Sigmoid colon (tissue), 4 donors: ENCODE measurements around the gene LPCAT2.

ENCODE experiments used
- POLR2A ChIP-seq, 2 donors: fragments of 450-650 bp; IDR thresholded peaks; one replicate each; pipeline ENCODE4 v1.6.1; 2016; ENCODE audit warnings: antibody characterized with exemption in 2 of 2, mild to moderate bottlenecking in 2 of 2, moderate library complexity in 2 of 2
- POLR2AphosphoS5 ChIP-seq, 4 donors: sonication (generic); formaldehyde crosslinking; IDR thresholded peaks; one replicate each; pipeline ENCODE4 v1.6.1; 2017; ENCODE audit warnings: antibody characterized with exemption in 4 of 4
- TF ChIP-seq, protein P1 (sequence below), 4 experiments: fragments of 450-650 bp in 3 of 4; fragments of 200-600 bp in 1 of 4; IDR thresholded peaks; one replicate each; pipeline ENCODE4 v1.5.1; 2016 to 2019; ENCODE audit warnings: antibody characterized with exemption in 4 of 4, mild to moderate bottlenecking in 3 of 4, moderate library complexity in 2 of 4

- TF ChIP-seq, protein P1, sequence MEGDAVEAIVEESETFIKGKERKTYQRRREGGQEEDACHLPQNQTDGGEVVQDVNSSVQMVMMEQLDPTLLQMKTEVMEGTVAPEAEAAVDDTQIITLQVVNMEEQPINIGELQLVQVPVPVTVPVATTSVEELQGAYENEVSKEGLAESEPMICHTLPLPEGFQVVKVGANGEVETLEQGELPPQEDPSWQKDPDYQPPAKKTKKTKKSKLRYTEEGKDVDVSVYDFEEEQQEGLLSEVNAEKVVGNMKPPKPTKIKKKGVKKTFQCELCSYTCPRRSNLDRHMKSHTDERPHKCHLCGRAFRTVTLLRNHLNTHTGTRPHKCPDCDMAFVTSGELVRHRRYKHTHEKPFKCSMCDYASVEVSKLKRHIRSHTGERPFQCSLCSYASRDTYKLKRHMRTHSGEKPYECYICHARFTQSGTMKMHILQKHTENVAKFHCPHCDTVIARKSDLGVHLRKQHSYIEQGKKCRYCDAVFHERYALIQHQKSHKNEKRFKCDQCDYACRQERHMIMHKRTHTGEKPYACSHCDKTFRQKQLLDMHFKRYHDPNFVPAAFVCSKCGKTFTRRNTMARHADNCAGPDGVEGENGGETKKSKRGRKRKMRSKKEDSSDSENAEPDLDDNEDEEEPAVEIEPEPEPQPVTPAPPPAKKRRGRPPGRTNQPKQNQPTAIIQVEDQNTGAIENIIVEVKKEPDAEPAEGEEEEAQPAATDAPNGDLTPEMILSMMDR (IDR thresholded peaks at IDR 0.05), result no peak
- TF ChIP-seq POLR2AphosphoS5 (IDR thresholded peaks at IDR 0.05) (no peak), POLR2A (IDR thresholded peaks at IDR 0.05) (no peak)
Observed at GRCh38 chr16:55464375-55464774, 44.5 kb upstream of the LPCAT2 start.
